ENCODE results near the gene XCL1.
"Not testable (repeated sequence)": the region's sequence is repeated elsewhere in the genome, so short reads cannot be mapped to it uniquely, and the experiment has no call there.

XCL1 gene

GRCh38 chr1:168576245-168576688 lies at the start of gene XCL1:
XCL1 (plus strand) TSS chr1:168576605; CDS start chr1:168576638, 33 bp downstream.
- not testable (repeated sequence) for DNase-seq

- no peak for DNase-seq
Observed at GRCh38 chr1:168529518-168529917, 46.9 kb upstream of the XCL1 start.

- DNase-seq: peak; percentile 15
Observed at GRCh38 chr1:168531615-168532345, 44.6 kb upstream of the XCL1 start.

GRCh38 chr1:168535536-168535935 lies 40.9 kb upstream of the XCL1 start:
- no peak for DNase-seq

- not testable (repeated sequence) for DNase-seq
Observed at GRCh38 chr1:168540798-168541197, 35.6 kb upstream of the XCL1 start.

- DNase-seq: not testable (repeated sequence)
Observed at GRCh38 chr1:168542978-168543377, 33.4 kb upstream of the XCL1 start.

GRCh38 chr1:168543840-168544498 lies 32.4 kb upstream of the XCL1 start, which contains the start of gene XCL2:
XCL2 (minus strand) TSS chr1:168543997; CDS start chr1:168543964, 33 bp downstream.
- DNase-seq: not testable (repeated sequence)

- DNase-seq: not testable (repeated sequence)
Observed at GRCh38 chr1:168545678-168546552, 30.5 kb upstream of the XCL1 start.

GRCh38 chr1:168546553-168546895 lies 29.9 kb upstream of the XCL1 start:
- DNase-seq: not testable (repeated sequence)

GRCh38 chr1:168550971-168551370 lies 25.4 kb upstream of the XCL1 start:
- DNase-seq: no peak

- DNase-seq: no peak
Observed at GRCh38 chr1:168551688-168552087, 24.7 kb upstream of the XCL1 start.

- DNase-seq: no peak
Observed at GRCh38 chr1:168552961-168553360, 23.4 kb upstream of the XCL1 start.

GRCh38 chr1:168553680-168554553 lies 22.5 kb upstream of the XCL1 start:
- no peak for DNase-seq

- no peak for DNase-seq
Observed at GRCh38 chr1:168554603-168555483, 21.6 kb upstream of the XCL1 start.

GRCh38 chr1:168555508-168556046 lies 20.8 kb upstream of the XCL1 start:
- DNase-seq: no peak

- DNase-seq: no peak
Observed at GRCh38 chr1:168556647-168557046, 19.8 kb upstream of the XCL1 start.

- DNase-seq: no peak
Observed at GRCh38 chr1:168560370-168560769, 16.0 kb upstream of the XCL1 start.

- DNase-seq: no peak
Observed at GRCh38 chr1:168561989-168562388, 14.4 kb upstream of the XCL1 start.

GRCh38 chr1:168565825-168566224 lies 10.6 kb upstream of the XCL1 start:
- no peak for DNase-seq

GRCh38 chr1:168567007-168567406 lies 9.4 kb upstream of the XCL1 start:
- DNase-seq: no peak

GRCh38 chr1:168567568-168567967 lies 8.8 kb upstream of the XCL1 start:
- DNase-seq: no peak
